H1 (cell line): ENCODE data around the gene ANKRD12. TPM values are rescaled to one million over a fixed set of nuclear protein-coding genes. Genes with fewer than 3 reads are reported as not detected.

Experiments
- MAFK ChIP-seq: IDR thresholded peaks from 2 replicates; pipeline ENCODE4 v1.6.1; 2012; ENCODE audit warnings: low read depth, mild to moderate bottlenecking, improper control_type of control experiment, low read length
- SAP30 ChIP-seq: fragments of 300-600 bp; sonication (generic); IDR thresholded peaks from 2 replicates; pipeline ENCODE4 v1.7.1; 2012; ENCODE audit warnings: low read length, moderate library complexity, mild to moderate bottlenecking, inconsistent platforms; ENCODE audit not compliant: insufficient read depth, insufficient replicate concordance
- SIN3A ChIP-seq, 2 experiments: IDR thresholded peaks in 1 of 2; conservative IDR thresholded peaks in 1 of 2; 2 replicates each; pipeline ENCODE4 v1.6.1; 2011 to 2012; ENCODE audit warnings: low read length in 2 of 2, improper control_type of control experiment in 1 of 2, low read depth in 1 of 2, mild to moderate bottlenecking in 1 of 2
- SP4 ChIP-seq: IDR thresholded peaks from 2 replicates; pipeline ENCODE4 v1.6.1; 2012; ENCODE audit warnings: low read length, inconsistent platforms
- SUZ12 ChIP-seq: fragments of 200-600 bp; sonication (generic); IDR thresholded peaks from 2 replicates; pipeline ENCODE4 v1.6.1; 2012; ENCODE audit warnings: mild to moderate bottlenecking, inconsistent platforms, low read length, moderate library complexity, mixed read lengths
- polyA plus RNA-seq, 7 experiments: library from polyadenylated mRNA; depleted of rRNA in 3 of 7; stranded (reverse) in 5 of 7; unstranded in 2 of 7; fragments of >200 nt in 5 of 7; fragments of 200-250 nt in 2 of 7; gene quantifications; 1 replicate in 5 of 7; 2 replicates in 1 of 7; 4 replicates in 1 of 7; pipeline versions ENCODE4 v1.2.1 to v1.2.3, GENCODE V29; 2011 to 2013; ENCODE audit warnings: missing spikeins in 2 of 7, mixed read lengths in 2 of 7
- total RNA-seq: library from RNA; stranded (reverse); fragmentation: NEBNext Ultra II Directional; extraction: Animal tissue kit (Norgen Biotek cat#: 25700); gene quantifications from 2 replicates; pipeline ENCODE4 v1.2.1, GENCODE V29; 2021
- TF ChIP-seq, protein P1 (sequence below), 3 experiments: IDR thresholded peaks; 1 replicate in 2 of 3; 2 replicates in 1 of 3; pipeline versions ENCODE4 v1.5.1 to v1.6.1; 2011; ENCODE audit warnings: low read length in 3 of 3, mild to moderate bottlenecking in 3 of 3, inconsistent platforms in 2 of 3, low read depth in 1 of 3, moderate library complexity in 1 of 3; ENCODE audit not compliant: insufficient read depth in 1 of 3; ENCODE audit errors: control extremely low read depth in 1 of 3
- TF ChIP-seq, protein P2 (sequence below): fragments of 300-600 bp; sonication (generic); IDR thresholded peaks from 2 replicates; pipeline ENCODE4 v1.7.1; 2012; ENCODE audit warnings: low read length, moderate library complexity, mild to moderate bottlenecking, inconsistent platforms; ENCODE audit not compliant: insufficient replicate concordance

ANKRD12 gene
- total and polyA plus RNA-seq, 2 of the 8 experiments (the other 6 are each of a cell fraction or from before 2014, with no cell fraction given): 2.6 to 37.9 TPM

DNA sequence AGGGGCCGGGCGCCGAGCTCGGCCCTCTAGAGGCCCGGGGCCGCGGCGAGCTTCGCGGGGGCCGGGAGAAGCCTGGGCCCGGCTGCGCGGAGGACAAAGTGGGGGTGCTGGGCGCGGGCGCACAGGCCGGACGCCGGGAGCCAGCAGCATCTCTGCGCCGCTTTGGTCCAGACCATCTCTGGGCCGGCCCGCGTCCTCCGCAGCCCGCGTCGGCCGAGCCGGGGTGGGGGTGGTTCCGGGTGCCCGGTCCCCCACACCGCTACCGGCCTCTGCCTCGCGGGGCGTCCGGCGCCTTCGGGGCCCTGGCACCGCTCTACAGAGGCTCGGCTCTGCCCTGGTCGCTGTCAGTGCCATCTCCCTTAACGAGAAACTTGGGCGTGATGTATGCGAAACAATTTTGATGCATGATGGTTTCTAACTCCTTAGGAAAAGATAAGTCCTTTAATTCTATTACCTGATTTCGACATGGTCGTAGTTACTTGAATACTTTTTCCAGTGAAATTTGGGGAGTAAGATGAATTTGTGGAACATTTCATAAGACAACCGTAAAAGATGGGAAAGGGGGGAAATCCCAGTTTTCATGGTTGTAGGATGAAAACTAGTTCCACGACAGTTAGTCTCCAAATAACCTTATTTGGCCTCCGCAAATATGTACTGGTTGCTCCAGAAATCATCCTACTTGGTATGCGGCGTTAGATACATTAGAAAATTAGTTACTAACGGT, 198.6 kb downstream of the ANKRD12 start (continued):
- TF ChIP-seq SIN3A (conservative IDR thresholded peaks at IDR 0.05 in 1 of 2, IDR thresholded peaks at IDR 0.05 in 1 of 2; ENCODE audit: low read depth in 1 of 2, low read length in 2 of 2) (peak in 1 of 2 experiments; percentile 48; a peak in 1 of 4 replicates), SAP30 (no peak), MAFK (no peak), SUZ12 (no peak), SP4 (no peak)
- TF ChIP-seq, protein P1, sequence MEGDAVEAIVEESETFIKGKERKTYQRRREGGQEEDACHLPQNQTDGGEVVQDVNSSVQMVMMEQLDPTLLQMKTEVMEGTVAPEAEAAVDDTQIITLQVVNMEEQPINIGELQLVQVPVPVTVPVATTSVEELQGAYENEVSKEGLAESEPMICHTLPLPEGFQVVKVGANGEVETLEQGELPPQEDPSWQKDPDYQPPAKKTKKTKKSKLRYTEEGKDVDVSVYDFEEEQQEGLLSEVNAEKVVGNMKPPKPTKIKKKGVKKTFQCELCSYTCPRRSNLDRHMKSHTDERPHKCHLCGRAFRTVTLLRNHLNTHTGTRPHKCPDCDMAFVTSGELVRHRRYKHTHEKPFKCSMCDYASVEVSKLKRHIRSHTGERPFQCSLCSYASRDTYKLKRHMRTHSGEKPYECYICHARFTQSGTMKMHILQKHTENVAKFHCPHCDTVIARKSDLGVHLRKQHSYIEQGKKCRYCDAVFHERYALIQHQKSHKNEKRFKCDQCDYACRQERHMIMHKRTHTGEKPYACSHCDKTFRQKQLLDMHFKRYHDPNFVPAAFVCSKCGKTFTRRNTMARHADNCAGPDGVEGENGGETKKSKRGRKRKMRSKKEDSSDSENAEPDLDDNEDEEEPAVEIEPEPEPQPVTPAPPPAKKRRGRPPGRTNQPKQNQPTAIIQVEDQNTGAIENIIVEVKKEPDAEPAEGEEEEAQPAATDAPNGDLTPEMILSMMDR (IDR thresholded peaks at IDR 0.05; ENCODE audit: control extremely low read depth in 1 of 3, insufficient read depth in 1 of 3, low read depth in 1 of 3, low read length in 3 of 3): no peak
- TF ChIP-seq, protein P2, sequence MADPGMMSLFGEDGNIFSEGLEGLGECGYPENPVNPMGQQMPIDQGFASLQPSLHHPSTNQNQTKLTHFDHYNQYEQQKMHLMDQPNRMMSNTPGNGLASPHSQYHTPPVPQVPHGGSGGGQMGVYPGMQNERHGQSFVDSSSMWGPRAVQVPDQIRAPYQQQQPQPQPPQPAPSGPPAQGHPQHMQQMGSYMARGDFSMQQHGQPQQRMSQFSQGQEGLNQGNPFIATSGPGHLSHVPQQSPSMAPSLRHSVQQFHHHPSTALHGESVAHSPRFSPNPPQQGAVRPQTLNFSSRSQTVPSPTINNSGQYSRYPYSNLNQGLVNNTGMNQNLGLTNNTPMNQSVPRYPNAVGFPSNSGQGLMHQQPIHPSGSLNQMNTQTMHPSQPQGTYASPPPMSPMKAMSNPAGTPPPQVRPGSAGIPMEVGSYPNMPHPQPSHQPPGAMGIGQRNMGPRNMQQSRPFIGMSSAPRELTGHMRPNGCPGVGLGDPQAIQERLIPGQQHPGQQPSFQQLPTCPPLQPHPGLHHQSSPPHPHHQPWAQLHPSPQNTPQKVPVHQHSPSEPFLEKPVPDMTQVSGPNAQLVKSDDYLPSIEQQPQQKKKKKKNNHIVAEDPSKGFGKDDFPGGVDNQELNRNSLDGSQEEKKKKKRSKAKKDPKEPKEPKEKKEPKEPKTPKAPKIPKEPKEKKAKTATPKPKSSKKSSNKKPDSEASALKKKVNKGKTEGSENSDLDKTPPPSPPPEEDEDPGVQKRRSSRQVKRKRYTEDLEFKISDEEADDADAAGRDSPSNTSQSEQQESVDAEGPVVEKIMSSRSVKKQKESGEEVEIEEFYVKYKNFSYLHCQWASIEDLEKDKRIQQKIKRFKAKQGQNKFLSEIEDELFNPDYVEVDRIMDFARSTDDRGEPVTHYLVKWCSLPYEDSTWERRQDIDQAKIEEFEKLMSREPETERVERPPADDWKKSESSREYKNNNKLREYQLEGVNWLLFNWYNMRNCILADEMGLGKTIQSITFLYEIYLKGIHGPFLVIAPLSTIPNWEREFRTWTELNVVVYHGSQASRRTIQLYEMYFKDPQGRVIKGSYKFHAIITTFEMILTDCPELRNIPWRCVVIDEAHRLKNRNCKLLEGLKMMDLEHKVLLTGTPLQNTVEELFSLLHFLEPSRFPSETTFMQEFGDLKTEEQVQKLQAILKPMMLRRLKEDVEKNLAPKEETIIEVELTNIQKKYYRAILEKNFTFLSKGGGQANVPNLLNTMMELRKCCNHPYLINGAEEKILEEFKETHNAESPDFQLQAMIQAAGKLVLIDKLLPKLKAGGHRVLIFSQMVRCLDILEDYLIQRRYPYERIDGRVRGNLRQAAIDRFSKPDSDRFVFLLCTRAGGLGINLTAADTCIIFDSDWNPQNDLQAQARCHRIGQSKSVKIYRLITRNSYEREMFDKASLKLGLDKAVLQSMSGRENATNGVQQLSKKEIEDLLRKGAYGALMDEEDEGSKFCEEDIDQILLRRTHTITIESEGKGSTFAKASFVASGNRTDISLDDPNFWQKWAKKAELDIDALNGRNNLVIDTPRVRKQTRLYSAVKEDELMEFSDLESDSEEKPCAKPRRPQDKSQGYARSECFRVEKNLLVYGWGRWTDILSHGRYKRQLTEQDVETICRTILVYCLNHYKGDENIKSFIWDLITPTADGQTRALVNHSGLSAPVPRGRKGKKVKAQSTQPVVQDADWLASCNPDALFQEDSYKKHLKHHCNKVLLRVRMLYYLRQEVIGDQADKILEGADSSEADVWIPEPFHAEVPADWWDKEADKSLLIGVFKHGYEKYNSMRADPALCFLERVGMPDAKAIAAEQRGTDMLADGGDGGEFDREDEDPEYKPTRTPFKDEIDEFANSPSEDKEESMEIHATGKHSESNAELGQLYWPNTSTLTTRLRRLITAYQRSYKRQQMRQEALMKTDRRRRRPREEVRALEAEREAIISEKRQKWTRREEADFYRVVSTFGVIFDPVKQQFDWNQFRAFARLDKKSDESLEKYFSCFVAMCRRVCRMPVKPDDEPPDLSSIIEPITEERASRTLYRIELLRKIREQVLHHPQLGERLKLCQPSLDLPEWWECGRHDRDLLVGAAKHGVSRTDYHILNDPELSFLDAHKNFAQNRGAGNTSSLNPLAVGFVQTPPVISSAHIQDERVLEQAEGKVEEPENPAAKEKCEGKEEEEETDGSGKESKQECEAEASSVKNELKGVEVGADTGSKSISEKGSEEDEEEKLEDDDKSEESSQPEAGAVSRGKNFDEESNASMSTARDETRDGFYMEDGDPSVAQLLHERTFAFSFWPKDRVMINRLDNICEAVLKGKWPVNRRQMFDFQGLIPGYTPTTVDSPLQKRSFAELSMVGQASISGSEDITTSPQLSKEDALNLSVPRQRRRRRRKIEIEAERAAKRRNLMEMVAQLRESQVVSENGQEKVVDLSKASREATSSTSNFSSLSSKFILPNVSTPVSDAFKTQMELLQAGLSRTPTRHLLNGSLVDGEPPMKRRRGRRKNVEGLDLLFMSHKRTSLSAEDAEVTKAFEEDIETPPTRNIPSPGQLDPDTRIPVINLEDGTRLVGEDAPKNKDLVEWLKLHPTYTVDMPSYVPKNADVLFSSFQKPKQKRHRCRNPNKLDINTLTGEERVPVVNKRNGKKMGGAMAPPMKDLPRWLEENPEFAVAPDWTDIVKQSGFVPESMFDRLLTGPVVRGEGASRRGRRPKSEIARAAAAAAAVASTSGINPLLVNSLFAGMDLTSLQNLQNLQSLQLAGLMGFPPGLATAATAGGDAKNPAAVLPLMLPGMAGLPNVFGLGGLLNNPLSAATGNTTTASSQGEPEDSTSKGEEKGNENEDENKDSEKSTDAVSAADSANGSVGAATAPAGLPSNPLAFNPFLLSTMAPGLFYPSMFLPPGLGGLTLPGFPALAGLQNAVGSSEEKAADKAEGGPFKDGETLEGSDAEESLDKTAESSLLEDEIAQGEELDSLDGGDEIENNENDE: no peak
